ENCODE data around the gene ABHD17C.

DNA sequence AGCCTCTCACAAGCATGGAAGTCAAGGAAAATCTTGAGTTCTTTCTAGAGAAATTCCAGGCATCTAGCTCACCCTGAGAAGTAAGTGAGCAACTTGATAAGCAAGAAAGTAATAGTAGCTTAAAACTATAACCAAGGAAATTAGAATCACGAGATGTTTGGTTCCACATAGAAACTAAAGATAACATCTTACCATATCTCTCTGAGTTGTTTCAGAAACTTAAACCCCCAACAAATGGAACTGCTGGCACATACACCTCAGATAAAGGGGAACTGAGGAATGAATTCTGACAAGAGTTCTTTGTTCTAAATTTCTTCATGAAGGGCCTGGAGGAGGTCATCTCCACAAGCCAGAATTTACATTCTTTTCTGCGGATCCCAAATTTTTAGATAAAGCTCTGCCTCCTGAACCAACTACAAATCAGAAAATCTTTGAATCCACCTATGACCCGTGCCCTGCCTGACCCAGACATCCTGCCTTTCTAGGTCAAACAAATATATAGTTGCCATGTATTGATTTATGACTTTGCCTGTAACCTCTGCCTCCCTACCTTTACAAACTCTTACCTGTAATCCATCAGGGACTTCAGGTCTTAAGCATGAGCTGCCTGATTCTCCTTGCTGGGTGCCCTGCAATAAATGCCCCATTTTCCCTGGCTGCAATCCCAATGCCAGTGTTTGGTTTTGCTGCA is 26.4 kb upstream of the ABHD17C start:
- TF ChIP-seq, protein P1, sequence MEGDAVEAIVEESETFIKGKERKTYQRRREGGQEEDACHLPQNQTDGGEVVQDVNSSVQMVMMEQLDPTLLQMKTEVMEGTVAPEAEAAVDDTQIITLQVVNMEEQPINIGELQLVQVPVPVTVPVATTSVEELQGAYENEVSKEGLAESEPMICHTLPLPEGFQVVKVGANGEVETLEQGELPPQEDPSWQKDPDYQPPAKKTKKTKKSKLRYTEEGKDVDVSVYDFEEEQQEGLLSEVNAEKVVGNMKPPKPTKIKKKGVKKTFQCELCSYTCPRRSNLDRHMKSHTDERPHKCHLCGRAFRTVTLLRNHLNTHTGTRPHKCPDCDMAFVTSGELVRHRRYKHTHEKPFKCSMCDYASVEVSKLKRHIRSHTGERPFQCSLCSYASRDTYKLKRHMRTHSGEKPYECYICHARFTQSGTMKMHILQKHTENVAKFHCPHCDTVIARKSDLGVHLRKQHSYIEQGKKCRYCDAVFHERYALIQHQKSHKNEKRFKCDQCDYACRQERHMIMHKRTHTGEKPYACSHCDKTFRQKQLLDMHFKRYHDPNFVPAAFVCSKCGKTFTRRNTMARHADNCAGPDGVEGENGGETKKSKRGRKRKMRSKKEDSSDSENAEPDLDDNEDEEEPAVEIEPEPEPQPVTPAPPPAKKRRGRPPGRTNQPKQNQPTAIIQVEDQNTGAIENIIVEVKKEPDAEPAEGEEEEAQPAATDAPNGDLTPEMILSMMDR (IDR thresholded peaks at IDR 0.05): no peak
- no peak for TF ChIP-seq POLR2A (IDR thresholded peaks at IDR 0.05)

All from right lobe of liver (tissue), 4 donors.